Osteoblast (primary cell): ENCODE data around the gene FADS1. TPM values are rescaled to one million over a fixed set of nuclear protein-coding genes. Genes with fewer than 3 reads are reported as not detected.

Source experiments
- DNase-seq: peaks from one replicate; pipeline ENCODE4 v3.0.0; 2011; ENCODE audit warnings: low spot score, mixed read lengths; ENCODE audit not compliant: insufficient read length; ENCODE audit errors: missing footprints
- H2AFZ ChIP-seq: 2 replicates; pipeline ENCODE4 v1.6.0; 2011; ENCODE audit warnings: mild to moderate bottlenecking, low read length
- H3K27ac ChIP-seq: 2 replicates; pipeline ENCODE4 v1.5.1; 2011; ENCODE audit warnings: mild to moderate bottlenecking, low read depth, low read length, moderate library complexity
- H3K27me3 ChIP-seq: 2 replicates; pipeline ENCODE4 v1.6.0; 2012; ENCODE audit warnings: mild to moderate bottlenecking, control low read depth, inconsistent platforms, low read length, moderate library complexity; ENCODE audit not compliant: insufficient read depth
- H3K36me3 ChIP-seq: 2 replicates; pipeline ENCODE4 v1.5.1; 2011; ENCODE audit warnings: mild to moderate bottlenecking, low read length, control low read depth, moderate library complexity; ENCODE audit not compliant: insufficient read depth
- H3K4me1 ChIP-seq: 2 replicates; pipeline ENCODE4 v1.5.1; 2011; ENCODE audit warnings: mild to moderate bottlenecking, low read length, control low read depth, moderate library complexity; ENCODE audit not compliant: insufficient read depth
- H3K4me2 ChIP-seq: 2 replicates; pipeline ENCODE4 v1.6.0; 2011; ENCODE audit warnings: mild to moderate bottlenecking, low read length; ENCODE audit not compliant: insufficient read depth
- H3K4me3 ChIP-seq: fragments of 200-600 bp; sonication (generic); 3 replicates; pipeline ENCODE4 v1.5.1; 2012; ENCODE audit warnings: mild to moderate bottlenecking, low read length, inconsistent platforms; ENCODE audit not compliant: insufficient read depth
- H3K79me2 ChIP-seq: 2 replicates; pipeline ENCODE4 v1.6.0; 2012; ENCODE audit warnings: mild to moderate bottlenecking, low read length, control low read depth, inconsistent platforms; ENCODE audit not compliant: insufficient read depth
- H3K9me3 ChIP-seq: 2 replicates; pipeline ENCODE4 v1.5.1; 2011; ENCODE audit warnings: low read depth, low read length, control low read depth
- H4K20me1 ChIP-seq: 2 replicates; pipeline ENCODE4 v1.6.0; 2012; ENCODE audit warnings: mild to moderate bottlenecking, low read length, control low read depth; ENCODE audit not compliant: insufficient read depth
- CTCF ChIP-seq: IDR thresholded peaks from 2 replicates; pipeline ENCODE4 v1.5.1; 2011; ENCODE audit warnings: mild to moderate bottlenecking, low read depth, low read length, moderate library complexity; ENCODE audit errors: extremely low read depth
- total RNA-seq: library from RNA; depleted of rRNA; stranded (reverse); fragments of >200 nt; gene quantifications from 2 replicates; pipeline ENCODE4 v1.2.3, GENCODE V29; 2012

FADS1 gene
- total RNA-seq, 1 donor = 303 TPM

DNA sequence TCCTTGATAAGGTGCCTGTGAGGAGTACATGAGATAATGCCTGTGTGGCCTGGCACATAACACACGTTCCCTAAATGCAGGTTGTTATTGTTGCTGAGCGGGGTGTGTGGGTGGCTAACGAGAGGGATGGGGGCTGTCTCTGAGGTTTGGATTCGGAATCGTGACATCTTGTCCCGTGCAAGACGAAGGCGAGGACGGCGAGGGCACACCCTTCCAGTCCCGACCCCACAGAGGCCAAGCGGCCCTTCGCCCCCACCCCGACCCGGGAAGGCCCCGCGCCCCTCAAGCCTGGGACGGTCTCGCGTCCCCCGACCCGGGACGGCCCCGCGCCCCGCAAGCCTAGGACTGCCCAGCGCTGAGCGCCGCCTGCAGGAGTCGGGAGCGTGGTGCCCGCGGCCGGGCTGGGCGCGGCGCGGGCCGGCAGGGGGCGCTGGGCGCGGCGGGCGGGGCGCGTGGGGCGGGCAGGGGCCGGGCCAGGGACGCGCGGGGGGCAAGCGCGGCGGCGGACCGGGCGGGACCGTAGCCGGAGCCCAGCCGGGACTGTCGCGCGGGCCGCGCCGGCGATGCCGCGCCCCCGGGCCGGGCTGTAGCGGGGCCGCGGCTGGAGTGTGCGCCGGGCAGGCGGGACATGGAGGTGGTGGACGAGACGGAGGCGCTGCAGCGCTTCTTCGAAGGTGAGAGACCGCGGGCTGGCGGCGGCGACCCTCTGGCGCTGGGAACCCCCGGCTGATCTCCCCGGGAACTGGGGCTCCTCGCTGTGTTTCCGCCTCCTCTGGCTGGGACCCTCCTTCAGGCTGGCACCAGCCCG lies 64.5 kb downstream of the FADS1 start, which contains the start of gene MYRF:
Gene MYRF, plus strand, starts transcription at position 520 of the 808 bp plus-strand sequence. Its CDS starts 109 bp downstream, at position 629.
- Histone ChIP-seq H3K27me3 (peaks cover 10% of the 10 kb centered on the region), H2AFZ (peak within 1 kb of the TSS; percentile 74), H3K36me3 (no peaks in the 10 kb centered on the region), H3K9me3 (no peaks in the 10 kb centered on the region), H3K27ac (no peak within 1 kb of the TSS), H3K4me3 (peak within 1 kb of the TSS; percentile 61), H4K20me1 (no peaks in the 10 kb centered on the region), H3K4me2 (peak within 1 kb of the TSS; percentile 80), H3K79me2 (no peaks in the 10 kb centered on the region), H3K4me1 (peaks cover 17% of the 10 kb centered on the region)
- peak; percentile 23 for TF ChIP-seq CTCF
- DNase-seq = peak; percentile 99

DNA sequence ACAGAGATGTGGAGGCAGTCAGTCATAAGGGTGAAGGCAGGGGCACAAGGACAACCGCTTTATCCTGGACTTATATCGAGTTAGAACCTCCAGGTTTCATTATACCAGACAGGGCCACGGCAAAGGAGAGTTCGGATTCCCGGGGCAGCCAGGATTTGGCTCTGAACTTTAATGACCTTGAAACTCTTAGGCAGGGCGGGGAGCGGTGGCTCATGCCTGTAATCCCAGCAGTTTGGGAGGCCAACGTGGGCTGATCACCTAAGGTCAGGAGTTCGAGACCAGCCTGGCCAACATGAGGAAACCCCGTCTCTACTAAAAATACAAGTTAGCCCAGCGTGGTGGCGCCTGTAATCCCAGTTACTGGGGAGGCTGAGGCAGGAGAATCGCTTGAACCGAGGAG lies 65.4 kb downstream of the FADS1 start:
- Histone ChIP-seq H4K20me1 (no peaks in the 10 kb centered on the region), H3K79me2 (no peaks in the 10 kb centered on the region), H3K36me3 (no peaks in the 10 kb centered on the region), H3K27me3 (peaks cover 10% of the 10 kb centered on the region), H3K4me1 (peaks cover 17% of the 10 kb centered on the region), H3K4me3 (no peak overlapping the region), H2AFZ (no peak overlapping the region), H3K27ac (no peak overlapping the region), H3K4me2 (no peak overlapping the region), H3K9me3 (no peaks in the 10 kb centered on the region)
- DNase-seq = no peak
- TF ChIP-seq CTCF = no peak

- no peak for DNase-seq
- peaks cover 10% of the 10 kb centered on the region for H3K27me3 ChIP-seq
- peaks cover 12% of the 10 kb centered on the region for H3K4me1 ChIP-seq
- H3K27ac ChIP-seq = no peak overlapping the region
- no peaks in the 10 kb centered on the region for H3K79me2 ChIP-seq
- H3K36me3 ChIP-seq = no peaks in the 10 kb centered on the region
- no peak overlapping the region for H3K4me2 ChIP-seq
- no peak for TF ChIP-seq CTCF
- H4K20me1 ChIP-seq = no peaks in the 10 kb centered on the region
- H3K9me3 ChIP-seq = no peaks in the 10 kb centered on the region
- no peak overlapping the region for H3K4me3 ChIP-seq
- H2AFZ ChIP-seq = no peak overlapping the region
Measured at GRCh38 chr11:61750631-61751273, 66.1 kb downstream of the FADS1 start.

Other genes with a start within 250 kb of the FADS1 start
- 3.6 and 6.8 TPM in 2 replicates for gene SYT7, start 235.9 kb downstream of the FADS1 start, total RNA-seq
- gene DAGLA, start 136.6 kb downstream of the FADS1 start, total RNA-seq = 2.9 and 3.6 TPM in 2 replicates
- 0.29 and 0.36 TPM in 2 replicates for gene MYRF, start 64.4 kb downstream of the FADS1 start, total RNA-seq
- 63.3 and 81.9 TPM in 2 replicates for gene TMEM258, start 24.4 kb downstream of the FADS1 start, total RNA-seq
- gene FEN1, start 24.1 kb downstream of the FADS1 start, total RNA-seq = 7.7 and 9.0 TPM in 2 replicates
- 258 and 275 TPM in 2 replicates for gene FADS2, start 11.3 kb upstream of the FADS1 start, total RNA-seq
- 127 and 144 TPM in 2 replicates for gene FADS3, start 74.5 kb upstream of the FADS1 start, total RNA-seq
- gene RAB3IL1, start 100.6 kb upstream of the FADS1 start, total RNA-seq = 15.9 and 20.3 TPM in 2 replicates
- gene BEST1, start 133.3 kb upstream of the FADS1 start, total RNA-seq = 5.6 and 8.0 TPM in 2 replicates
- 1,459 and 1,507 TPM in 2 replicates for gene FTH1, start 150.6 kb upstream of the FADS1 start, total RNA-seq